ENCODE measurements around the gene CLIC3.

GRCh38 chr9:137014166-137014565, 17.8 kb upstream of the CLIC3 start:
- TF ChIP-seq CTCF (IDR thresholded peaks at IDR 0.05), result no peak
- TF ChIP-seq EZH2 (IDR thresholded peaks at IDR 0.05), result no peak
